HepG2 (cell line): Measurements from ENCODE around the gene ANKRD31. TPM values are rescaled to one million over a fixed set of nuclear protein-coding genes. Genes with fewer than 3 reads are reported as not detected.
A peak's percentile ranks its signal among the peaks of the same experiment; 100 is the strongest.

Experiments
- ASH2L ChIP-seq: fragments of 300-600, 200-600 bp; sonication (generic); IDR thresholded peaks from 2 replicates; pipeline ENCODE4 v1.7.0; 2017; ENCODE audit warnings: low read depth, mild to moderate bottlenecking, moderate library complexity, mixed read lengths, low read length; ENCODE audit not compliant: insufficient read length
- ATF7 ChIP-seq, 2 experiments: fragments of 450-650 bp in 1 of 2; sonication (generic) in 1 of 2; formaldehyde crosslinking in 1 of 2; IDR thresholded peaks; 2 replicates each; pipeline versions ENCODE4 v1.4.0 to v1.6.1; 2016 to 2020; ENCODE audit warnings: antibody characterized with exemption in 1 of 2, mild to moderate bottlenecking in 1 of 2, missing genetic modification reagents in 1 of 2
- CCDC6 ChIP-seq: sonication (generic); formaldehyde crosslinking; IDR thresholded peaks from 2 replicates; pipeline ENCODE4 v1.8.1; 2022; ENCODE audit warnings: mild to moderate bottlenecking, missing genetic modification reagents, moderate library complexity
- CENPT ChIP-seq: sonication (generic); formaldehyde crosslinking; IDR thresholded peaks from 2 replicates; pipeline ENCODE4 v1.8.0; 2022; ENCODE audit warnings: low read depth, mild to moderate bottlenecking, moderate library complexity, missing genetic modification reagents
- ERF ChIP-seq: IDR thresholded peaks from 2 replicates; pipeline ENCODE4 v1.6.1; 2018; ENCODE audit warnings: missing biosample characterization, missing genetic modification reagents
- MED13 ChIP-seq: sonication (generic); formaldehyde crosslinking; IDR thresholded peaks from 2 replicates; pipeline ENCODE4 v1.5.0; 2020; ENCODE audit warnings: missing genetic modification reagents
- MIER2 ChIP-seq: IDR thresholded peaks from 2 replicates; pipeline ENCODE4 v1.6.1; 2016; ENCODE audit warnings: missing biosample characterization, missing genetic modification reagents
- MTF2 ChIP-seq: sonication (generic); formaldehyde crosslinking; IDR thresholded peaks from 2 replicates; pipeline ENCODE4 v1.5.0; 2020; ENCODE audit warnings: missing genetic modification reagents, borderline replicate concordance
- PAX8 ChIP-seq: sonication (generic); formaldehyde crosslinking; IDR thresholded peaks from 2 replicates; pipeline ENCODE4 v1.8.0; 2022; ENCODE audit warnings: mild to moderate bottlenecking, missing genetic modification reagents, borderline replicate concordance
- PHF5A ChIP-seq: IDR thresholded peaks from one replicate; pipeline ENCODE4 v1.6.1; 2018; ENCODE audit warnings: low read depth, missing genetic modification reagents; ENCODE audit not compliant: unreplicated experiment
- SNAI1 ChIP-seq: sonication (generic); formaldehyde crosslinking; IDR thresholded peaks from 2 replicates; pipeline ENCODE4 v1.5.0; 2020; ENCODE audit warnings: mild to moderate bottlenecking, missing genetic modification reagents, borderline replicate concordance
- TARDBP ChIP-seq: sonication (generic); formaldehyde crosslinking; IDR thresholded peaks from 2 replicates; pipeline ENCODE4 v1.8.0; 2022; ENCODE audit warnings: mild to moderate bottlenecking, missing genetic modification reagents
- THAP11 ChIP-seq: IDR thresholded peaks from 2 replicates; pipeline ENCODE4 v1.6.1; 2016; ENCODE audit warnings: missing biosample characterization, missing genetic modification reagents
- TSC22D2 ChIP-seq: sonication (generic); formaldehyde crosslinking; IDR thresholded peaks from 2 replicates; pipeline ENCODE4 v1.5.1; 2020; ENCODE audit warnings: missing genetic modification reagents, mild to moderate bottlenecking, borderline replicate concordance
- XRCC5 ChIP-seq: fragments of 200-400 bp; formaldehyde crosslinking; optimal IDR thresholded peaks from 2 replicates; pipeline ENCODE3; 2017; ENCODE audit warnings: mild to moderate bottlenecking, low read length
- ZMAT3 ChIP-seq: sonication (generic); formaldehyde crosslinking; conservative IDR thresholded peaks from 2 replicates; pipeline ENCODE4 v1.7.0; 2021; ENCODE audit warnings: missing genetic modification reagents
- ZNF326 ChIP-seq: sonication (generic); formaldehyde crosslinking; IDR thresholded peaks from 2 replicates; pipeline ENCODE4 v1.4.0; 2020; ENCODE audit warnings: missing genetic modification reagents, borderline replicate concordance
- ZNF792 ChIP-seq: IDR thresholded peaks from 2 replicates; pipeline ENCODE4 v1.6.1; 2016
- ZSCAN20 ChIP-seq: sonication (generic); formaldehyde crosslinking; IDR thresholded peaks from 2 replicates; pipeline ENCODE4 v1.4.0; 2020; ENCODE audit warnings: missing genetic modification reagents, mild to moderate bottlenecking, borderline replicate concordance
- polyA plus RNA-seq, 8 experiments: library from polyadenylated mRNA; depleted of rRNA in 3 of 8; stranded (reverse) in 7 of 8; unstranded in 1 of 8; fragments of >200 nt; fragmentation: Illumina TruSeq in 4 of 8; extraction: Trizol in 4 of 8; gene quantifications; 2 replicates each; pipeline versions ENCODE4 v1.2.1 to v1.2.3, GENCODE V29; 2011 to 2016; ENCODE audit warnings: low read depth in 4 of 8, missing spikeins in 1 of 8, mixed read lengths in 1 of 8; ENCODE audit not compliant: insufficient read depth in 1 of 8
- total RNA-seq, 5 experiments: library from RNA; depleted of rRNA; stranded (reverse); fragments of >200 nt; fragmentation: Illumina TruSeq; extraction: Trizol; gene quantifications; 2 replicates each; pipeline ENCODE4 v1.2.3, GENCODE V29; 2016; ENCODE audit warnings: low read depth in 1 of 5
- TF ChIP-seq, protein P1 (sequence below): sonication (generic); formaldehyde crosslinking; IDR thresholded peaks from 2 replicates; pipeline ENCODE4 v1.5.0; 2020; ENCODE audit warnings: missing genetic modification reagents, mild to moderate bottlenecking, borderline replicate concordance
- TF ChIP-seq, protein P2 (sequence below): sonication (generic); formaldehyde crosslinking; IDR thresholded peaks from 2 replicates; pipeline ENCODE4 v1.8.0; 2022; ENCODE audit warnings: mild to moderate bottlenecking, missing genetic modification reagents; ENCODE audit not compliant: insufficient replicate concordance
- TF ChIP-seq, protein P3 (sequence below): sonication (generic); formaldehyde crosslinking; IDR thresholded peaks from 2 replicates; pipeline ENCODE4 v1.4.0; 2020; ENCODE audit warnings: mild to moderate bottlenecking, low read depth, missing genetic modification reagents
- TF ChIP-seq, protein P4 (sequence below): IDR thresholded peaks from 2 replicates; pipeline ENCODE4 v1.6.1; 2016; ENCODE audit warnings: mild to moderate bottlenecking

The ANKRD31 gene
- total and polyA plus RNA-seq, 2 of the 13 experiments (the other 11 are each of a cell fraction or from before 2014, with no cell fraction given), result 0.01 to 0.09 TPM

GRCh38 chr5:75053304-75054133 lies 183.2 kb downstream of the ANKRD31 start (continued):
- TF ChIP-seq MTF2 (CRISPR knock-in tag) (peak; percentile 65; the same call in 1 of the 2 replicates), CENPT (CRISPR knock-in tag) (no peak), MIER2 (no peak), ZNF326 (CRISPR knock-in tag) (no peak), PHF5A (CRISPR knock-in tag) (no peak), THAP11 (CRISPR knock-in tag) (no peak), ZSCAN20 (CRISPR knock-in tag) (no peak), XRCC5 (peak; percentile 16), ATF7 (IDR thresholded peaks at IDR 0.05) (no peak), ATF7 (CRISPR knock-in tag; IDR thresholded peaks at IDR 0.05) (no peak), TARDBP (no peak), TSC22D2 (peak; percentile 56; the same call in 1 of the 2 replicates), ASH2L (peak; percentile 22), ERF (CRISPR knock-in tag) (0 out of 2 replicates have a peak, but pooled peaks have one; percentile 7), ZNF792 (CRISPR knock-in tag) (no peak), ZMAT3 (CRISPR knock-in tag) (0 out of 2 replicates have a peak, but pooled peaks have one; percentile 28), MED13 (CRISPR knock-in tag) (no peak), CCDC6 (CRISPR knock-in tag) (peak; percentile 58; the same call in 1 of the 2 replicates), SNAI1 (no peak), PAX8 (CRISPR knock-in tag) (no peak; the same call in 1 of the 2 replicates)
- TF ChIP-seq, protein P1, sequence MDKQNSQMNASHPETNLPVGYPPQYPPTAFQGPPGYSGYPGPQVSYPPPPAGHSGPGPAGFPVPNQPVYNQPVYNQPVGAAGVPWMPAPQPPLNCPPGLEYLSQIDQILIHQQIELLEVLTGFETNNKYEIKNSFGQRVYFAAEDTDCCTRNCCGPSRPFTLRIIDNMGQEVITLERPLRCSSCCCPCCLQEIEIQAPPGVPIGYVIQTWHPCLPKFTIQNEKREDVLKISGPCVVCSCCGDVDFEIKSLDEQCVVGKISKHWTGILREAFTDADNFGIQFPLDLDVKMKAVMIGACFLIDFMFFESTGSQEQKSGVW, result no peak
- TF ChIP-seq, protein P2, sequence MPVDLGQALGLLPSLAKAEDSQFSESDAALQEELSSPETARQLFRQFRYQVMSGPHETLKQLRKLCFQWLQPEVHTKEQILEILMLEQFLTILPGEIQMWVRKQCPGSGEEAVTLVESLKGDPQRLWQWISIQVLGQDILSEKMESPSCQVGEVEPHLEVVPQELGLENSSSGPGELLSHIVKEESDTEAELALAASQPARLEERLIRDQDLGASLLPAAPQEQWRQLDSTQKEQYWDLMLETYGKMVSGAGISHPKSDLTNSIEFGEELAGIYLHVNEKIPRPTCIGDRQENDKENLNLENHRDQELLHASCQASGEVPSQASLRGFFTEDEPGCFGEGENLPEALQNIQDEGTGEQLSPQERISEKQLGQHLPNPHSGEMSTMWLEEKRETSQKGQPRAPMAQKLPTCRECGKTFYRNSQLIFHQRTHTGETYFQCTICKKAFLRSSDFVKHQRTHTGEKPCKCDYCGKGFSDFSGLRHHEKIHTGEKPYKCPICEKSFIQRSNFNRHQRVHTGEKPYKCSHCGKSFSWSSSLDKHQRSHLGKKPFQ (CRISPR knock-in tag), result peak; percentile 35
- TF ChIP-seq, protein P3, sequence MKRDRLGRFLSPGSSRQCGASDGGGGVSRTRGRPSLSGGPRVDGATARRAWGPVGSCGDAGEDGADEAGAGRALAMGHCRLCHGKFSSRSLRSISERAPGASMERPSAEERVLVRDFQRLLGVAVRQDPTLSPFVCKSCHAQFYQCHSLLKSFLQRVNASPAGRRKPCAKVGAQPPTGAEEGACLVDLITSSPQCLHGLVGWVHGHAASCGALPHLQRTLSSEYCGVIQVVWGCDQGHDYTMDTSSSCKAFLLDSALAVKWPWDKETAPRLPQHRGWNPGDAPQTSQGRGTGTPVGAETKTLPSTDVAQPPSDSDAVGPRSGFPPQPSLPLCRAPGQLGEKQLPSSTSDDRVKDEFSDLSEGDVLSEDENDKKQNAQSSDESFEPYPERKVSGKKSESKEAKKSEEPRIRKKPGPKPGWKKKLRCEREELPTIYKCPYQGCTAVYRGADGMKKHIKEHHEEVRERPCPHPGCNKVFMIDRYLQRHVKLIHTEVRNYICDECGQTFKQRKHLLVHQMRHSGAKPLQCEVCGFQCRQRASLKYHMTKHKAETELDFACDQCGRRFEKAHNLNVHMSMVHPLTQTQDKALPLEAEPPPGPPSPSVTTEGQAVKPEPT (CRISPR knock-in tag), result no peak
- TF ChIP-seq, protein P4, sequence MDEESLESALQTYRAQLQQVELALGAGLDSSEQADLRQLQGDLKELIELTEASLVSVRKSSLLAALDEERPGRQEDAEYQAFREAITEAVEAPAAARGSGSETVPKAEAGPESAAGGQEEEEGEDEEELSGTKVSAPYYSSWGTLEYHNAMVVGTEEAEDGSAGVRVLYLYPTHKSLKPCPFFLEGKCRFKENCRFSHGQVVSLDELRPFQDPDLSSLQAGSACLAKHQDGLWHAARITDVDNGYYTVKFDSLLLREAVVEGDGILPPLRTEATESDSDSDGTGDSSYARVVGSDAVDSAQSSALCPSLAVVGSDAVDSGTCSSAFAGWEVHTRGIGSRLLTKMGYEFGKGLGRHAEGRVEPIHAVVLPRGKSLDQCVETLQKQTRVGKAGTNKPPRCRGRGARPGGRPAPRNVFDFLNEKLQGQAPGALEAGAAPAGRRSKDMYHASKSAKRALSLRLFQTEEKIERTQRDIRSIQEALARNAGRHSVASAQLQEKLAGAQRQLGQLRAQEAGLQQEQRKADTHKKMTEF (CRISPR knock-in tag), result 0 out of 2 replicates have a peak, but pooled peaks have one; percentile 44
